ENCODE measurements around the gene FN3K.

FN3K gene

DNA sequence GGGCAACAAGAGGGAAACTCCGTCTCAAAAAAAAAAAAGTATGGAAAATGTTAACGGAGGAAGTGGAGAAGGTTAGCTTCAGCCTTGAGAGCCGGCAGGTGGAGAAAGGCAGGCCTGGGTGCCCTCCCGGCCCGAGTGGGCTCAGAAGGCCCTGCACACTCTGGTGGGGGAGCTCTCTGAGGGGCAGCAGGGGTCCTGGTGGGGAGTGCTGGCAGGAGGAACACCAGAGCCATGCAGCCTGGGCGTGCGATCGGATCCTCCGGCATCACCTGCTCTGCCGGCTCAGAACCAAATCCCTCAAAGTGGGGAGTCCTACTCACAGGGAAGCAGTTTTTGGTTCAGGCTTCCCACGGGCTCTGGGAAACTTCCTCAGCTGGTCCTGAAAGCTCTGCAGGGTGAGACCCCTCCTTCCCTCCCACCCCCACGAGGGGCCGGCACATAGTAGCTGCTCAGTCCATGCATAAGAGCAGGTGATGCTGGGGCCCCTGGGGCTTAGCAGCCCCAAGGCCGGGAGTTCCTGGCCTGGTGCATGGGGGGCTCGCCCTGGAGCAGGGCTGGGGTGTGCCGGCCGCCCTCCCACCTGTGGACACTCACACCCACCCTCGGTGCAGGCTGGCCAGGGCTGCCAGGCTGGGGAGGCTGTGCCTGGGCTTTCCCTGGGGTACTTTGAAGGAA lies 1.2 kb downstream of the FN3K start:
- Histone ChIP-seq H3K36me3 (ENCODE audit: control insufficient read depth, low read length) (peaks cover 37% of the 10 kb centered on the region), H3K79me2 (ENCODE audit: control insufficient read depth, low read length) (no peaks in the 10 kb centered on the region), H3K27me3 (ENCODE audit: control insufficient read depth, low read length) (no peaks in the 10 kb centered on the region), H3K4me3 (ENCODE audit: low read length) (no peak overlapping the region), H3F3A (ENCODE audit: control insufficient read depth, insufficient read depth) (no peaks in the 10 kb centered on the region), H3K27ac (ENCODE audit: low read depth, low read length) (no peak overlapping the region), H3K9me3 (ENCODE audit: control insufficient read depth, insufficient read depth, low read length) (peaks cover 36% of the 10 kb centered on the region), H4K20me1 (ENCODE audit: control insufficient read depth, insufficient read depth, low read depth, low read length) (no peaks in the 10 kb centered on the region), H3K4me1 (ENCODE audit: control insufficient read depth, low read length) (no peaks in the 10 kb centered on the region), H3K4me2 (ENCODE audit: low read length) (no peak overlapping the region), H3K9me2 (replicated peaks; ENCODE audit: control insufficient read depth, low read length) (no peaks in the 10 kb centered on the region)
- TF ChIP-seq, protein P1, sequence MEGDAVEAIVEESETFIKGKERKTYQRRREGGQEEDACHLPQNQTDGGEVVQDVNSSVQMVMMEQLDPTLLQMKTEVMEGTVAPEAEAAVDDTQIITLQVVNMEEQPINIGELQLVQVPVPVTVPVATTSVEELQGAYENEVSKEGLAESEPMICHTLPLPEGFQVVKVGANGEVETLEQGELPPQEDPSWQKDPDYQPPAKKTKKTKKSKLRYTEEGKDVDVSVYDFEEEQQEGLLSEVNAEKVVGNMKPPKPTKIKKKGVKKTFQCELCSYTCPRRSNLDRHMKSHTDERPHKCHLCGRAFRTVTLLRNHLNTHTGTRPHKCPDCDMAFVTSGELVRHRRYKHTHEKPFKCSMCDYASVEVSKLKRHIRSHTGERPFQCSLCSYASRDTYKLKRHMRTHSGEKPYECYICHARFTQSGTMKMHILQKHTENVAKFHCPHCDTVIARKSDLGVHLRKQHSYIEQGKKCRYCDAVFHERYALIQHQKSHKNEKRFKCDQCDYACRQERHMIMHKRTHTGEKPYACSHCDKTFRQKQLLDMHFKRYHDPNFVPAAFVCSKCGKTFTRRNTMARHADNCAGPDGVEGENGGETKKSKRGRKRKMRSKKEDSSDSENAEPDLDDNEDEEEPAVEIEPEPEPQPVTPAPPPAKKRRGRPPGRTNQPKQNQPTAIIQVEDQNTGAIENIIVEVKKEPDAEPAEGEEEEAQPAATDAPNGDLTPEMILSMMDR (IDR thresholded peaks at IDR 0.05; ENCODE audit: low read depth, low read length, poor library complexity, severe bottlenecking): no peak
- TF ChIP-seq EZH2phosphoT487 (IDR thresholded peaks at IDR 0.05; ENCODE audit: borderline replicate concordance, low read length): no peak

DNA sequence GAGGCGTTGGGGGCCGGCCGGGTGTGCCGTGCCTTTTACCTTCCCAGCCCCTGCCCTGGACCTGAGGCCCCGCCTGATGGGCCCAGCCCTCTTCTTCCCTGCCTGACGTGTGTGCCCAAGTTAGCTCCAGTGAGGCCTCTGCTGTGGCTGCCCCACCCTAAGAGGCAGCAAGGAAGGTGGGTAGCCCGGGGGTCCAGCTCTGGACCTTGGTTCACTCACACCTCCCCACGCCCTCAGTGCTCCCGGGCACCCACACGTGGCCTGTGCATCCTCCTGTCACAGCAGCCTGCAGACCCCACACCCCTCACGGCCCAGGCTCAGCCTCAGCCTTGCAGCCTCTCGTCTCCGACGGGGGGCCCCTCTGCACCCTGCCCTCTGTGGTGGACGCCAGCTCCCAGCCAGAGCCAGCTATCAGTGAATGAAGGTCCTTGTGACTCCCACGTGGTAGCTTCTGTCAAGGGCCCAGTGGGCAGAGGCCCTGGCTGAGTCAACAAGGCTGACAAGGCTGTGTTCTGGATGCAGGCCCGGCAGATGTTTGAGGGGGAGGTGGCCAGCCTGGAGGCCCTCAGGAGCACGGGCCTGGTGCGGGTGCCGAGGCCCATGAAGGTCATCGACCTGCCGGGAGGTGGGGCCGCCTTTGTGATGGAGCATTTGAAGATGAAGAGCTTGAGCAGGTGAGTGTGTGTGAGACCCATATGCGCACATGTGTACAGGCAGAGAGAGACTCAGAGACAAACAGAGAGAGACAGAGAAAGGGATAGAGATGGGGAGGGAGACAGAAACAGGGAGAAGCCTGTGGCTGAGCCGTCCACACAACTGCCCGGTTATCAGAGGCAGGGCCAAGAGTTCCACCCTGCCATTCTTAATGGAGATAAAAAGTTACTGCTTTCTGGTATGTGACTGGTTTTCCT lies 2.8 kb downstream of the FN3K start:
- no peaks in the 10 kb centered on the region for H3K27me3 ChIP-seq (ENCODE audit: control insufficient read depth, low read length)
- peaks cover 27% of the 10 kb centered on the region for H3K9me3 ChIP-seq (ENCODE audit: control insufficient read depth, insufficient read depth, low read length)
- TF ChIP-seq, protein P1 (IDR thresholded peaks at IDR 0.05; ENCODE audit: low read depth, low read length, poor library complexity, severe bottlenecking): no peak
- no peak for TF ChIP-seq EZH2phosphoT487 (IDR thresholded peaks at IDR 0.05; ENCODE audit: borderline replicate concordance, low read length)
- H3K4me1 ChIP-seq (ENCODE audit: control insufficient read depth, low read length): no peaks in the 10 kb centered on the region
- H3K79me2 ChIP-seq (ENCODE audit: control insufficient read depth, low read length): no peaks in the 10 kb centered on the region
- H3K27ac ChIP-seq (ENCODE audit: low read depth, low read length): no peak overlapping the region
- H3K9me2 ChIP-seq (replicated peaks; ENCODE audit: control insufficient read depth, low read length): no peaks in the 10 kb centered on the region
- H3K4me2 ChIP-seq (ENCODE audit: low read length): no peak overlapping the region
- H3K4me3 ChIP-seq (ENCODE audit: low read length): no peak overlapping the region
- no peaks in the 10 kb centered on the region for H4K20me1 ChIP-seq (ENCODE audit: control insufficient read depth, insufficient read depth, low read depth, low read length)
- H3F3A ChIP-seq (ENCODE audit: control insufficient read depth, insufficient read depth): no peaks in the 10 kb centered on the region
- peaks cover 26% of the 10 kb centered on the region for H3K36me3 ChIP-seq (ENCODE audit: control insufficient read depth, low read length)

DNA sequence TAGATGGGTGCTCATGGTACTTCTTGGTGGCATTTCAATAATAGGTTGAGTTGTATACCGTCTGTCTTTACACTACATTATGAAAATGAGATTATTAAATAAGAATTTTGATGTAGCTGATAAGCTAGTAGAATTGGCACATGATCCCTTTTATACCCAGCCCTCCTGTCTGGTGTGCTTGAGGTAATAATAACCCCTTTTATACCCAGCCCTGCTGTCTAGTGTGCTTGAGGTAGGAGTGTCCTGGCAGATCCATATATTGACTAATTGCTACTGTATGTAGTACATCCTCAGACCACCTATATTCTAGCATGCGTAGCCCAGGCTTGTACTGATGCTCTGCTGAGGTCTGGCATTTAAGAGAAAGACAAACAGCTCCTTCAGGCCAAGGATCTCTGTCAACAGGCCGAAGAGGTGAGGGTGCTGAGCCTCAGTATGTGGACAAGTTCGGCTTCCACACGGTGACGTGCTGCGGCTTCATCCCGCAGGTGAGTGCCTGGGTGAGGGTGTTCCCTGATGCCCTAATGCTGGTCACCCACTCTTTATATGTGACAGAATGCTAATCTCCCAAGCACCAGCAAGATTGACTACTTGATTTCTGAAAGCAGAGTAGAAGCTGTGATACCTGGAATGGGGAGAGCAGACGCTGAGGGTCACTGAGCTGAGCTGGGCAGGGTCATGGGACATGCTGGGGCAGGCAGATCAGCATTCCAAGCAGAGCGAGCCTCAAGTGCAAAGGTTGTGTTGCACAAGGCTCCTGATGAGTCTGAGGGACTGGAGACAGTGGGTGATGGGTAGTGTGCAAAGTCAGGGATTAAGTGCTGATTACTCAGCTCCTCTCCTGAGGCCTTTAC lies 5.7 kb downstream of the FN3K start:
- H4K20me1 ChIP-seq (ENCODE audit: control insufficient read depth, insufficient read depth, low read depth, low read length): no peaks in the 10 kb centered on the region
- H3K79me2 ChIP-seq (ENCODE audit: control insufficient read depth, low read length): no peaks in the 10 kb centered on the region
- peaks cover 17% of the 10 kb centered on the region for H3K9me3 ChIP-seq (ENCODE audit: control insufficient read depth, insufficient read depth, low read length)
- TF ChIP-seq, protein P1 (IDR thresholded peaks at IDR 0.05; ENCODE audit: low read depth, low read length, poor library complexity, severe bottlenecking): no peak
- no peak for TF ChIP-seq EZH2phosphoT487 (IDR thresholded peaks at IDR 0.05; ENCODE audit: borderline replicate concordance, low read length)
- no peak overlapping the region for H3K4me2 ChIP-seq (ENCODE audit: low read length)
- H3F3A ChIP-seq (ENCODE audit: control insufficient read depth, insufficient read depth): no peaks in the 10 kb centered on the region
- H3K27me3 ChIP-seq (ENCODE audit: control insufficient read depth, low read length): no peaks in the 10 kb centered on the region
- no peaks in the 10 kb centered on the region for H3K4me1 ChIP-seq (ENCODE audit: control insufficient read depth, low read length)
- peaks cover 18% of the 10 kb centered on the region for H3K36me3 ChIP-seq (ENCODE audit: control insufficient read depth, low read length)
- no peak overlapping the region for H3K4me3 ChIP-seq (ENCODE audit: low read length)
- no peaks in the 10 kb centered on the region for H3K9me2 ChIP-seq (replicated peaks; ENCODE audit: control insufficient read depth, low read length)
- H3K27ac ChIP-seq (ENCODE audit: low read depth, low read length): no peak overlapping the region
